Testis (tissue), 3 donors: ENCODE results near the gene ATP7B. TPM values are rescaled to one million over a fixed set of nuclear protein-coding genes. Genes with fewer than 3 reads are reported as not detected.
"Not testable (repeated sequence)": the region's sequence is repeated elsewhere in the genome, so short reads cannot be mapped to it uniquely, and the experiment has no call there.

Source experiments
- DNase-seq: peaks from one replicate; pipeline ENCODE4 v3.0.0-alpha.2; 2019
- H3K27ac ChIP-seq, 2 donors: fragments of 200-600 bp; sonication (generic); one replicate each; pipeline ENCODE4 v1.5.1; 2019
- H3K27me3 ChIP-seq: fragments of 200-600 bp; sonication (generic); one replicate; pipeline ENCODE4 v1.5.1; 2019
- H3K36me3 ChIP-seq: fragments of 200-600 bp; sonication (generic); one replicate; pipeline ENCODE4 v1.5.1; 2017; ENCODE audit warnings: low read depth; ENCODE audit errors: missing control alignments
- H3K4me1 ChIP-seq: fragments of 200-600 bp; sonication (generic); one replicate; pipeline ENCODE4 v1.5.1; 2019
- H3K4me3 ChIP-seq, 2 donors: fragments of 200-600 bp; sonication (generic); one replicate each; pipeline ENCODE4 v1.5.1; 2017 to 2019
- H3K9me3 ChIP-seq: fragments of 200-600 bp; sonication (generic); one replicate; pipeline ENCODE4 v1.5.1; 2017
- CTCF ChIP-seq, 3 experiments: fragments of 450-650 bp in 2 of 3; fragments of 200-600 bp in 1 of 3; sonication (generic) in 1 of 3; IDR thresholded peaks; one replicate each; pipeline ENCODE4 v1.5.1; 2016 to 2019; ENCODE audit warnings: antibody characterized with exemption in 3 of 3, mild to moderate bottlenecking in 2 of 3, moderate library complexity in 1 of 3
- POLR2A ChIP-seq: fragments of 450-650 bp; IDR thresholded peaks from one replicate; pipeline ENCODE4 v1.6.1; 2017; ENCODE audit warnings: antibody characterized with exemption, mild to moderate bottlenecking, moderate library complexity
- WGBS, 2 donors: methylation state at CpG; one replicate each; pipeline ENCODE4 v1.1.5; 2018; 5-methylcytosine and 5-hydroxymethylcytosine counted together
- intact Hi-C: fragments of 100-400 bp; cut with DNase I; formaldehyde crosslinking; loops from one replicate; pipeline ENCODE4 v1.15.1; 2023; ENCODE audit warnings: low total_unique reads
- polyA plus RNA-seq: library from polyadenylated mRNA; stranded (reverse); fragments of 350-450 nt; fragmentation: Illumina TruSeq; extraction: RNeasy Lipid Tissue Mini Kit (QIAGEN cat#74804); gene quantifications from one replicate; pipeline ENCODE4 v1.2.3, GENCODE V29; 2014; ENCODE audit warnings: low read depth, low replicate concordance; ENCODE audit not compliant: insufficient read depth
- total RNA-seq, 2 donors: library from RNA; depleted of rRNA; stranded (reverse); fragments of >200 nt; gene quantifications; one replicate each; pipeline ENCODE4 v1.2.3, GENCODE V29; 2016

ATP7B gene
- total and polyA plus RNA-seq, 3 donors from 2014 or later: 18.7 to 47.9 (median 41.3) TPM

- TF ChIP-seq POLR2A: no peak
- no peak for TF ChIP-seq CTCF (IDR thresholded peaks at IDR 0.05)
- H3K9me3 ChIP-seq: no peaks in the 10 kb centered on the region
Measured at GRCh38 chr13:52043675-52044074, 32.4 kb upstream of the ATP7B start.

GRCh38 chr13:52036037-52036436, 24.8 kb upstream of the ATP7B start:
- 97 to 100% methylated on average over 1 of the region's 1 CpG for WGBS, 2 donors
- Histone ChIP-seq H3K9me3 (no peaks in the 10 kb centered on the region), H3K27ac (no peak overlapping the region), H3K4me1 (no peaks in the 10 kb centered on the region), H3K27me3 (no peaks in the 10 kb centered on the region), H3K4me3 (no peak overlapping the region), H3K36me3 (no peaks in the 10 kb centered on the region)
- DNase-seq: no peak
- TF ChIP-seq CTCF (IDR thresholded peaks at IDR 0.05) (no peak), POLR2A (no peak)
- intact Hi-C loops: no loop called here

More at GRCh38 chr13:52043675-52044074, 32.4 kb upstream of the ATP7B start:
- no peak overlapping the region for H3K27ac ChIP-seq
- 89 to 95% methylated on average over 3 of the region's 3 CpGs for WGBS, 2 donors
- H3K4me1 ChIP-seq: no peaks in the 10 kb centered on the region
- H3K4me3 ChIP-seq: no peak overlapping the region
- intact Hi-C loops: no loop called here
- no peaks in the 10 kb centered on the region for H3K36me3 ChIP-seq
- DNase-seq: no peak
- no peaks in the 10 kb centered on the region for H3K27me3 ChIP-seq

GRCh38 chr13:52034616-52035226, 23.5 kb upstream of the ATP7B start:
- Histone ChIP-seq H3K27me3 (no peaks in the 10 kb centered on the region), H3K4me3 (no peak overlapping the region), H3K36me3 (no peaks in the 10 kb centered on the region), H3K27ac (no peak overlapping the region), H3K4me1 (no peaks in the 10 kb centered on the region), H3K9me3 (no peaks in the 10 kb centered on the region)
- intact Hi-C loops: no loop called here
- TF ChIP-seq CTCF (IDR thresholded peaks at IDR 0.05) (no peak), POLR2A (no peak)
- 81 to 93% methylated on average over 5 of the region's 5 CpGs for WGBS, 2 donors
- no peak for DNase-seq

- Histone ChIP-seq H3K27ac (no peak overlapping the region), H3K9me3 (no peaks in the 10 kb centered on the region), H3K36me3 (no peaks in the 10 kb centered on the region), H3K27me3 (no peaks in the 10 kb centered on the region), H3K4me3 (no peak overlapping the region), H3K4me1 (no peaks in the 10 kb centered on the region)
- TF ChIP-seq CTCF (IDR thresholded peaks at IDR 0.05): no peak
- no peak for TF ChIP-seq POLR2A
- intact Hi-C loops: no loop called here
- DNase-seq: no peak
- WGBS, 2 donors: 89 to 95% methylated on average over 2 of the region's 2 CpGs
Measured at GRCh38 chr13:52033039-52033438, 21.8 kb upstream of the ATP7B start.

GRCh38 chr13:52030401-52030800, 19.2 kb upstream of the ATP7B start:
- H3K36me3 ChIP-seq, H3K9me3 ChIP-seq, H3K27me3 ChIP-seq, H3K4me3 ChIP-seq, H3K4me1 ChIP-seq, intact Hi-C loops, H3K27ac ChIP-seq, DNase-seq: not testable (repeated sequence)
- WGBS, 2 donors: 90 to 93% methylated on average over 6 of the region's 6 CpGs
